ENCODE data around the gene IZUMO1R. TPM values are rescaled to one million over a fixed set of nuclear protein-coding genes. Genes with fewer than 3 reads are reported as not detected.

IZUMO1R gene
- total and polyA plus RNA-seq, 2 of the 4 experiments (the other 2 are of a cell fraction) = not detected

DNA sequence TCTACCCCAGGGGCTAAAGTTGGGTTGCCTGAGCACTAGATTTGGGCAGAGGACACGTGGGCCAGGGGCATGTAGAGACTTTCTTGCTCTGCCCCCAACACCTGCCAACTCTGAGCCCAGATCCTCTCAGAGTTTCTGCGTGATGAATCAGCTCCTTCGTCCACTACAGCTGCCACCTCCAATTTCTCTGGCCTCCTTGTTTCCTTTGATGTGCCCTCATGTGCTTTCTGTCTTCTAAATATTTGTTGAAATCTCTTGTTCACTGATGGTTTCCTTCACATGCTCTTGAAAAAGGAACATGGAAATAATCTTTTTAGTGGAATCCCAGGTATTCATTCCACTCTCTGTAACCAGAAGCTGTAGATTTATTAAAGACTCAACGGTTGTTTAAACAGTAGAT is 8.0 kb downstream of the IZUMO1R start:
- in situ Hi-C loops (cut with MboI; ENCODE audit: low sequenced_read_pairs) (no loop called here), intact Hi-C loops (cut with micrococcal nuclease) (no loop called here), dilution Hi-C loops (cut with HindIII; ENCODE audit: low sequenced_read_pairs, unreplicated experiment) (no loop called here)
- Histone ChIP-seq H3K18ac (ENCODE audit: low read depth, low read length) (no peak overlapping the region), H4K20me1 (ENCODE audit: insufficient read depth, low read length) (no peaks in the 10 kb centered on the region), H3K9me3 (ENCODE audit: control insufficient read depth, insufficient read depth, low read length) (no peaks in the 10 kb centered on the region), H3K9me1 (ENCODE audit: insufficient read depth, low read length) (no peaks in the 10 kb centered on the region), H3K4me3 (ENCODE audit: insufficient read depth, low read depth, low read length) (no peak overlapping the region), H3K79me1 (ENCODE audit: low read depth in 1 of 2, low read length in 2 of 2) (no peaks in the 10 kb centered on the region), H4K8ac (ENCODE audit: low read depth in 2 of 2, low read length in 2 of 2) (no peak overlapping the region), H2AK5ac (ENCODE audit: low read depth, low read length) (no peak overlapping the region), H3K4me2 (ENCODE audit: low read depth, low read length) (no peak overlapping the region), H3K27me3 (ENCODE audit: control insufficient read depth, insufficient read depth, low read length) (peaks cover 3% of the 10 kb centered on the region; the same call in 1 of the 2 replicates), H4K5ac (ENCODE audit: low read depth, low read length) (no peak overlapping the region), H2BK20ac (ENCODE audit: low read depth, low read length) (no peak overlapping the region), H3K9ac (ENCODE audit: low read depth, low read length) (no peak overlapping the region), H2BK120ac (ENCODE audit: low read depth, low read length) (no peak overlapping the region), H2BK15ac (ENCODE audit: low read depth, low read length) (no peak overlapping the region), H3K36me3 (ENCODE audit: control insufficient read depth, insufficient read depth, low read length) (no peaks in the 10 kb centered on the region), H2BK5ac (ENCODE audit: low read depth, low read length, poor library complexity, severe bottlenecking) (no peak overlapping the region), H3K27ac (ENCODE audit: insufficient read depth, low read length) (no peak overlapping the region), H3K4ac (ENCODE audit: low read depth, low read length) (no peak overlapping the region), H3K14ac (replicated peaks; ENCODE audit: low read depth, low read length) (no peak overlapping the region), H2AFZ (replicated peaks; ENCODE audit: low read length, poor library complexity) (no peak overlapping the region), H2AK9ac (replicated peaks; ENCODE audit: low read depth, low read length, poor library complexity) (no peak overlapping the region), H4K91ac (ENCODE audit: insufficient read depth, low read depth, low read length) (no peak overlapping the region), H3K56ac (ENCODE audit: extremely low read depth, insufficient read depth, low read length) (no peak overlapping the region), H3K4me1 (ENCODE audit: control insufficient read depth, insufficient read depth, low read length) (no peaks in the 10 kb centered on the region), H3K23ac (ENCODE audit: low read depth, low read length) (no peak overlapping the region)
- TF ChIP-seq RAD21 (IDR thresholded peaks at IDR 0.05; ENCODE audit: low read length) (no peak), NFE2L2 (IDR thresholded peaks at IDR 0.05; ENCODE audit: low read depth, low read length) (no peak), BHLHE40 (IDR thresholded peaks at IDR 0.05; ENCODE audit: low read depth, low read length) (no peak), RFX5 (IDR thresholded peaks at IDR 0.05; ENCODE audit: low read depth, low read length) (no peak), MAFK (IDR thresholded peaks at IDR 0.05; ENCODE audit: low read depth, low read length) (no peak)
- TF ChIP-seq, protein P1, sequence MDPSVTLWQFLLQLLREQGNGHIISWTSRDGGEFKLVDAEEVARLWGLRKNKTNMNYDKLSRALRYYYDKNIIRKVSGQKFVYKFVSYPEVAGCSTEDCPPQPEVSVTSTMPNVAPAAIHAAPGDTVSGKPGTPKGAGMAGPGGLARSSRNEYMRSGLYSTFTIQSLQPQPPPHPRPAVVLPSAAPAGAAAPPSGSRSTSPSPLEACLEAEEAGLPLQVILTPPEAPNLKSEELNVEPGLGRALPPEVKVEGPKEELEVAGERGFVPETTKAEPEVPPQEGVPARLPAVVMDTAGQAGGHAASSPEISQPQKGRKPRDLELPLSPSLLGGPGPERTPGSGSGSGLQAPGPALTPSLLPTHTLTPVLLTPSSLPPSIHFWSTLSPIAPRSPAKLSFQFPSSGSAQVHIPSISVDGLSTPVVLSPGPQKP (IDR thresholded peaks at IDR 0.05; ENCODE audit: borderline replicate concordance, low read depth, low read length) = no peak
- POLR2A ChIA-PET (ENCODE audit: unreplicated experiment) = no interaction called here
- ATAC-seq (ENCODE audit: low read depth) (no peak), DNase-seq (no peak)
- WGBS, 2 experiments (ENCODE audit: extremely low coverage in 2 of 2, insufficient read length in 1 of 2) = no CpG with 5 or more reads among the region's 4 CpGs
- CTCF ChIA-PET = no interaction called here
- BruUV-seq (replicated peaks) = no TSS peak

Measured in IMR-90 (cell line).